ENCODE data around the gene TCF4. TPM values are rescaled to one million over a fixed set of nuclear protein-coding genes. Genes with fewer than 3 reads are reported as not detected.

Gene TCF4
- total RNA-seq, 1 donor from 2014 or later, result 143 TPM

- ATAC-seq (no peak), DNase-seq (no peak)
- intact Hi-C loops (cut with DNase I), result no loop called here
- H3K27ac ChIP-seq, result no peak overlapping the region
- H3K27me3 ChIP-seq, result no peaks in the 10 kb centered on the region
- TF ChIP-seq CTCF (IDR thresholded peaks at IDR 0.05), result no peak
- no peaks in the 10 kb centered on the region for H3K9me3 ChIP-seq
- no peak overlapping the region for H3K4me3 ChIP-seq
- no peaks in the 10 kb centered on the region for H3K36me3 ChIP-seq
- H3K4me1 ChIP-seq, result no peaks in the 10 kb centered on the region
Measured at GRCh38 chr18:55435592-55435991, 152.4 kb downstream of the TCF4 start.

- DNase-seq, result no peak
- H3K4me3 ChIP-seq, result no peak overlapping the region
Measured at GRCh38 chr18:55433648-55434047, 154.3 kb downstream of the TCF4 start.

GRCh38 chr18:55433140-55433539, 154.9 kb downstream of the TCF4 start:
- ATAC-seq (no peak), DNase-seq (no peak)
- Histone ChIP-seq H3K27ac (no peak overlapping the region), H3K4me3 (no peak overlapping the region), H3K9me3 (no peaks in the 10 kb centered on the region), H3K4me1 (peaks cover 5% of the 10 kb centered on the region), H3K36me3 (no peaks in the 10 kb centered on the region), H3K27me3 (no peaks in the 10 kb centered on the region)
- intact Hi-C loops (cut with DNase I), result no loop called here
- TF ChIP-seq CTCF (IDR thresholded peaks at IDR 0.05), result no peak

More at GRCh38 chr18:55433648-55434047, 154.3 kb downstream of the TCF4 start:
- H3K27me3 ChIP-seq, result no peaks in the 10 kb centered on the region
- no peaks in the 10 kb centered on the region for H3K9me3 ChIP-seq
- ATAC-seq, result no peak
- H3K27ac ChIP-seq, result no peak overlapping the region
- peaks cover 5% of the 10 kb centered on the region for H3K4me1 ChIP-seq
- intact Hi-C loops (cut with DNase I), result no loop called here
- no peak for TF ChIP-seq CTCF (IDR thresholded peaks at IDR 0.05)
- no peaks in the 10 kb centered on the region for H3K36me3 ChIP-seq

GRCh38 chr18:55432307-55433040, 155.5 kb downstream of the TCF4 start:
- Histone ChIP-seq H3K27ac (no peak overlapping the region), H3K4me1 (peaks cover 5% of the 10 kb centered on the region), H3K27me3 (no peaks in the 10 kb centered on the region), H3K36me3 (no peaks in the 10 kb centered on the region), H3K4me3 (no peak overlapping the region), H3K9me3 (no peaks in the 10 kb centered on the region)
- DNase-seq (no peak), ATAC-seq (no peak)
- TF ChIP-seq CTCF (IDR thresholded peaks at IDR 0.05), result no peak
- intact Hi-C loops (cut with DNase I), result no loop called here

GRCh38 chr18:55430026-55430425, 158.0 kb downstream of the TCF4 start:
- H3K27ac ChIP-seq, result no peak overlapping the region
- no peak for TF ChIP-seq CTCF (IDR thresholded peaks at IDR 0.05)
- H3K9me3 ChIP-seq, result no peaks in the 10 kb centered on the region
- intact Hi-C loops (cut with DNase I), result no loop called here
- no peaks in the 10 kb centered on the region for H3K27me3 ChIP-seq
- no peak for ATAC-seq
- peaks cover 5% of the 10 kb centered on the region for H3K4me1 ChIP-seq
- DNase-seq, result no peak
- no peaks in the 10 kb centered on the region for H3K36me3 ChIP-seq
- H3K4me3 ChIP-seq, result no peak overlapping the region
